ENCODE results near the gene PRDX2. TPM values are rescaled to one million over a fixed set of nuclear protein-coding genes. Genes with fewer than 3 reads are reported as not detected.
"Not testable (repeated sequence)": the region's sequence is repeated elsewhere in the genome, so short reads cannot be mapped to it uniquely, and the experiment has no call there.

PRDX2 gene
- 55.5 TPM for total RNA-seq

- peaks cover 13% of the 10 kb centered on the region for H3K27me3 ChIP-seq (ENCODE audit: insufficient read depth, low read length)
- H3K4me1 ChIP-seq (ENCODE audit: insufficient read depth, low read length) = peaks cover 27% of the 10 kb centered on the region
- no peaks in the 10 kb centered on the region for H3K9me3 ChIP-seq (ENCODE audit: low read depth, low read length)
- peak within 1 kb of the TSS; percentile 57 for H3K4me3 ChIP-seq (ENCODE audit: low read length)
Observed at GRCh38 chr19:12801466-12802266, at the start of gene PRDX2, which contains the start of gene THSD8. Gene PRDX2 (minus strand): TSS chr19:12801800. CDS start chr19:12801261, 539 bp downstream. Gene THSD8 (plus strand): TSS chr19:12802069. CDS start chr19:12802072, 3 bp downstream.

GRCh38 chr19:12847159-12848139, 45.8 kb upstream of the PRDX2 start:
- H3K9me3 ChIP-seq (ENCODE audit: low read depth, low read length) = no peaks in the 10 kb centered on the region
- peaks cover 16% of the 10 kb centered on the region for H3K27me3 ChIP-seq (ENCODE audit: insufficient read depth, low read length)
- no peak overlapping the region for H3K4me3 ChIP-seq (ENCODE audit: low read length)
- peaks cover 10% of the 10 kb centered on the region for H3K4me1 ChIP-seq (ENCODE audit: insufficient read depth, low read length)

GRCh38 chr19:12846613-12847012, 45.0 kb upstream of the PRDX2 start:
- H3K4me3 ChIP-seq (ENCODE audit: low read length); H3K4me1 ChIP-seq (ENCODE audit: insufficient read depth, low read length); H3K9me3 ChIP-seq (ENCODE audit: low read depth, low read length): not testable (repeated sequence)
- H3K27me3 ChIP-seq (ENCODE audit: insufficient read depth, low read length) = peaks cover 22% of the 10 kb centered on the region

- H3K4me3 ChIP-seq (ENCODE audit: low read length) = no peak overlapping the region
- H3K9me3 ChIP-seq (ENCODE audit: low read depth, low read length) = no peaks in the 10 kb centered on the region
- peaks cover 21% of the 10 kb centered on the region for H3K4me1 ChIP-seq (ENCODE audit: insufficient read depth, low read length)
- H3K27me3 ChIP-seq (ENCODE audit: insufficient read depth, low read length) = peaks cover 47% of the 10 kb centered on the region
Observed at GRCh38 chr19:12843999-12844732, 42.6 kb upstream of the PRDX2 start.

- no peak overlapping the region for H3K4me3 ChIP-seq (ENCODE audit: low read length)
- no peaks in the 10 kb centered on the region for H3K9me3 ChIP-seq (ENCODE audit: low read depth, low read length)
- H3K4me1 ChIP-seq (ENCODE audit: insufficient read depth, low read length) = peaks cover 25% of the 10 kb centered on the region
- peaks cover 51% of the 10 kb centered on the region for H3K27me3 ChIP-seq (ENCODE audit: insufficient read depth, low read length)
Observed at GRCh38 chr19:12843328-12843727, 41.7 kb upstream of the PRDX2 start.

GRCh38 chr19:12842511-12842910, 40.9 kb upstream of the PRDX2 start:
- Histone ChIP-seq H3K4me1 (ENCODE audit: insufficient read depth, low read length) (peaks cover 21% of the 10 kb centered on the region), H3K27me3 (ENCODE audit: insufficient read depth, low read length) (peaks cover 57% of the 10 kb centered on the region), H3K4me3 (ENCODE audit: low read length) (no peak overlapping the region), H3K9me3 (ENCODE audit: low read depth, low read length) (no peaks in the 10 kb centered on the region)

- peaks cover 65% of the 10 kb centered on the region for H3K27me3 ChIP-seq (ENCODE audit: insufficient read depth, low read length)
- peaks cover 16% of the 10 kb centered on the region for H3K4me1 ChIP-seq (ENCODE audit: insufficient read depth, low read length)
- no peaks in the 10 kb centered on the region for H3K9me3 ChIP-seq (ENCODE audit: low read depth, low read length)
- H3K4me3 ChIP-seq (ENCODE audit: low read length) = no peak overlapping the region
Observed at GRCh38 chr19:12841094-12841493, 39.5 kb upstream of the PRDX2 start.

- peaks cover 16% of the 10 kb centered on the region for H3K4me1 ChIP-seq (ENCODE audit: insufficient read depth, low read length)
- no peak overlapping the region for H3K4me3 ChIP-seq (ENCODE audit: low read length)
- peaks cover 72% of the 10 kb centered on the region for H3K27me3 ChIP-seq (ENCODE audit: insufficient read depth, low read length)
- no peaks in the 10 kb centered on the region for H3K9me3 ChIP-seq (ENCODE audit: low read depth, low read length)
Observed at GRCh38 chr19:12840091-12841079, 38.8 kb upstream of the PRDX2 start.

- peaks cover 84% of the 10 kb centered on the region for H3K27me3 ChIP-seq (ENCODE audit: insufficient read depth, low read length)
- H3K4me1 ChIP-seq (ENCODE audit: insufficient read depth, low read length) = peaks cover 21% of the 10 kb centered on the region
- no peak overlapping the region for H3K4me3 ChIP-seq (ENCODE audit: low read length)
- H3K9me3 ChIP-seq (ENCODE audit: low read depth, low read length) = no peaks in the 10 kb centered on the region
Observed at GRCh38 chr19:12838886-12839756, 37.5 kb upstream of the PRDX2 start.

GRCh38 chr19:12838182-12838885, 36.7 kb upstream of the PRDX2 start, which contains the start of gene MAST1:
Gene MAST1 (plus strand): TSS chr19:12838515. CDS start chr19:12838573, 58 bp downstream.
- H3K4me3 ChIP-seq (ENCODE audit: low read length) = no peak within 1 kb of the TSS
- H3K4me1 ChIP-seq (ENCODE audit: insufficient read depth, low read length) = peaks cover 26% of the 10 kb centered on the region
- H3K27me3 ChIP-seq (ENCODE audit: insufficient read depth, low read length) = peaks cover 86% of the 10 kb centered on the region
- no peaks in the 10 kb centered on the region for H3K9me3 ChIP-seq (ENCODE audit: low read depth, low read length)

GRCh38 chr19:12837225-12837624, 35.6 kb upstream of the PRDX2 start:
- Histone ChIP-seq H3K9me3 (ENCODE audit: low read depth, low read length) (no peaks in the 10 kb centered on the region), H3K27me3 (ENCODE audit: insufficient read depth, low read length) (peaks cover 90% of the 10 kb centered on the region), H3K4me1 (ENCODE audit: insufficient read depth, low read length) (peaks cover 37% of the 10 kb centered on the region), H3K4me3 (ENCODE audit: low read length) (no peak overlapping the region)

GRCh38 chr19:12836529-12836863, 34.9 kb upstream of the PRDX2 start:
- H3K4me1 ChIP-seq (ENCODE audit: insufficient read depth, low read length) = peaks cover 37% of the 10 kb centered on the region
- H3K9me3 ChIP-seq (ENCODE audit: low read depth, low read length) = no peaks in the 10 kb centered on the region
- H3K4me3 ChIP-seq (ENCODE audit: low read length) = no peak overlapping the region
- H3K27me3 ChIP-seq (ENCODE audit: insufficient read depth, low read length) = peaks cover 90% of the 10 kb centered on the region
